Measurements from ENCODE around the gene LHX3.
"Not testable (repeated sequence)": the region's sequence is repeated elsewhere in the genome, so short reads cannot be mapped to it uniquely, and the experiment has no call there.

- TF ChIP-seq, protein P1, sequence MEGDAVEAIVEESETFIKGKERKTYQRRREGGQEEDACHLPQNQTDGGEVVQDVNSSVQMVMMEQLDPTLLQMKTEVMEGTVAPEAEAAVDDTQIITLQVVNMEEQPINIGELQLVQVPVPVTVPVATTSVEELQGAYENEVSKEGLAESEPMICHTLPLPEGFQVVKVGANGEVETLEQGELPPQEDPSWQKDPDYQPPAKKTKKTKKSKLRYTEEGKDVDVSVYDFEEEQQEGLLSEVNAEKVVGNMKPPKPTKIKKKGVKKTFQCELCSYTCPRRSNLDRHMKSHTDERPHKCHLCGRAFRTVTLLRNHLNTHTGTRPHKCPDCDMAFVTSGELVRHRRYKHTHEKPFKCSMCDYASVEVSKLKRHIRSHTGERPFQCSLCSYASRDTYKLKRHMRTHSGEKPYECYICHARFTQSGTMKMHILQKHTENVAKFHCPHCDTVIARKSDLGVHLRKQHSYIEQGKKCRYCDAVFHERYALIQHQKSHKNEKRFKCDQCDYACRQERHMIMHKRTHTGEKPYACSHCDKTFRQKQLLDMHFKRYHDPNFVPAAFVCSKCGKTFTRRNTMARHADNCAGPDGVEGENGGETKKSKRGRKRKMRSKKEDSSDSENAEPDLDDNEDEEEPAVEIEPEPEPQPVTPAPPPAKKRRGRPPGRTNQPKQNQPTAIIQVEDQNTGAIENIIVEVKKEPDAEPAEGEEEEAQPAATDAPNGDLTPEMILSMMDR (IDR thresholded peaks at IDR 0.05) = not testable (repeated sequence)
- not testable (repeated sequence) for TF ChIP-seq POLR2A, POLR2AphosphoS5 (IDR thresholded peaks at IDR 0.05)
Measured at GRCh38 chr9:136150664-136151213, 54.2 kb downstream of the LHX3 start.

Data from breast epithelium (tissue), 3 donors.